ENCODE measurements around the gene LGALS8. TPM values are rescaled to one million over a fixed set of nuclear protein-coding genes. Genes with fewer than 3 reads are reported as not detected.

The LGALS8 gene
- total RNA-seq, 1 experiment from 2014 or later, result 30.7 TPM

DNA sequence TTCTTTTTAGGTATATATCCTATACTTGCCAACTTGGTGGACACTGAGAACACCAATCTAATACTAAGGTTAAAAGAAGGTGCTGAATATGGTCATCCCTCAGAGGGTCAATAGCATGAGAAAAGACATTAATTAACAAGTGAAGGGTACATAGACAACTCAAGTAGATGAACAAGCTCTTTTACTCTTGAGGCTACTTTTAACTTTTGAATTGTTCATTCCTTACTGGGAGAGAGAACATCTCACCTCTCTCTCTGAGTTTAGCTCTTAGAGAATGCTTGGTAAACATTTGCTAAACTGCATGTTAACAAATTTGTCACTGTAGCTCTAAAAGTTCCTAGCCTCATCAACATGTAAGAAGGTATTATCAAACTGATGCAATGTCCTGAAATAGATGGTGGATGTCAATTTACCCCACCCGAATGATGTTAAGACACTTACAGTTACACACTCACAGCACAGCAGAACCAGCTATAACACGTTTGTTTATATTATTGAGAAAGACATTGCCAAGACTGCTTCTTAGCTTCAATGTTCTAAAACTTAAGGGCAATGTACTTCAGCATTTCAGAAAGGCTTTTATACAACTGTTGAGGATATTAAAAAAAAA is 44.6 kb downstream of the LGALS8 start:
- TF ChIP-seq SIN3A (IDR thresholded peaks at IDR 0.05; ENCODE audit: low read depth) (no peak), YY1 (IDR thresholded peaks at IDR 0.05; ENCODE audit: extremely low read depth, insufficient replicate concordance, low read depth, low read length) (no peak), CEBPB (IDR thresholded peaks at IDR 0.05; ENCODE audit: low read depth) (peak; percentile 73; the same call in 1 of the 2 replicates), ZBTB33 (IDR thresholded peaks at IDR 0.05; ENCODE audit: extremely low read depth, insufficient replicate concordance, low read length) (no peak), EZH2phosphoT487 (IDR thresholded peaks at IDR 0.05; ENCODE audit: borderline replicate concordance) (no peak)
- TF ChIP-seq, protein P1, sequence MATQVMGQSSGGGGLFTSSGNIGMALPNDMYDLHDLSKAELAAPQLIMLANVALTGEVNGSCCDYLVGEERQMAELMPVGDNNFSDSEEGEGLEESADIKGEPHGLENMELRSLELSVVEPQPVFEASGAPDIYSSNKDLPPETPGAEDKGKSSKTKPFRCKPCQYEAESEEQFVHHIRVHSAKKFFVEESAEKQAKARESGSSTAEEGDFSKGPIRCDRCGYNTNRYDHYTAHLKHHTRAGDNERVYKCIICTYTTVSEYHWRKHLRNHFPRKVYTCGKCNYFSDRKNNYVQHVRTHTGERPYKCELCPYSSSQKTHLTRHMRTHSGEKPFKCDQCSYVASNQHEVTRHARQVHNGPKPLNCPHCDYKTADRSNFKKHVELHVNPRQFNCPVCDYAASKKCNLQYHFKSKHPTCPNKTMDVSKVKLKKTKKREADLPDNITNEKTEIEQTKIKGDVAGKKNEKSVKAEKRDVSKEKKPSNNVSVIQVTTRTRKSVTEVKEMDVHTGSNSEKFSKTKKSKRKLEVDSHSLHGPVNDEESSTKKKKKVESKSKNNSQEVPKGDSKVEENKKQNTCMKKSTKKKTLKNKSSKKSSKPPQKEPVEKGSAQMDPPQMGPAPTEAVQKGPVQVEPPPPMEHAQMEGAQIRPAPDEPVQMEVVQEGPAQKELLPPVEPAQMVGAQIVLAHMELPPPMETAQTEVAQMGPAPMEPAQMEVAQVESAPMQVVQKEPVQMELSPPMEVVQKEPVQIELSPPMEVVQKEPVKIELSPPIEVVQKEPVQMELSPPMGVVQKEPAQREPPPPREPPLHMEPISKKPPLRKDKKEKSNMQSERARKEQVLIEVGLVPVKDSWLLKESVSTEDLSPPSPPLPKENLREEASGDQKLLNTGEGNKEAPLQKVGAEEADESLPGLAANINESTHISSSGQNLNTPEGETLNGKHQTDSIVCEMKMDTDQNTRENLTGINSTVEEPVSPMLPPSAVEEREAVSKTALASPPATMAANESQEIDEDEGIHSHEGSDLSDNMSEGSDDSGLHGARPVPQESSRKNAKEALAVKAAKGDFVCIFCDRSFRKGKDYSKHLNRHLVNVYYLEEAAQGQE (IDR thresholded peaks at IDR 0.05; ENCODE audit: low read depth), result no peak
- TF ChIP-seq, protein P2, sequence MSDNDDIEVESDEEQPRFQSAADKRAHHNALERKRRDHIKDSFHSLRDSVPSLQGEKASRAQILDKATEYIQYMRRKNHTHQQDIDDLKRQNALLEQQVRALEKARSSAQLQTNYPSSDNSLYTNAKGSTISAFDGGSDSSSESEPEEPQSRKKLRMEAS (IDR thresholded peaks at IDR 0.05), result no peak
- TF ChIP-seq, protein P3, sequence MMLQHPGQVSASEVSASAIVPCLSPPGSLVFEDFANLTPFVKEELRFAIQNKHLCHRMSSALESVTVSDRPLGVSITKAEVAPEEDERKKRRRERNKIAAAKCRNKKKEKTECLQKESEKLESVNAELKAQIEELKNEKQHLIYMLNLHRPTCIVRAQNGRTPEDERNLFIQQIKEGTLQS (IDR thresholded peaks at IDR 0.05), result no peak
- no peak overlapping the region for H3K4me2 ChIP-seq (ENCODE audit: low read length)
- H3K9me2 ChIP-seq (ENCODE audit: insufficient read depth), result no peaks in the 10 kb centered on the region
- H3K4me1 ChIP-seq (ENCODE audit: control insufficient read depth in 1 of 2, insufficient read depth in 2 of 2, low read length in 2 of 2), result no peaks in the 10 kb centered on the region
- H3K27ac ChIP-seq (ENCODE audit: low read depth, low read length), result no peak overlapping the region
- no peak overlapping the region for H2AFZ ChIP-seq (ENCODE audit: low read depth, low read length, poor library complexity, severe bottlenecking)
- no peaks in the 10 kb centered on the region for H3K9me3 ChIP-seq (ENCODE audit: control insufficient read depth in 1 of 2, insufficient read depth in 1 of 2, low read depth in 1 of 2, low read length in 2 of 2)
- RAD21 ChIA-PET (ENCODE audit: low non-redundant PET in 1 of 2, low total read pairs in 2 of 2, uncharacterized antibody in 2 of 2, unreplicated experiment in 2 of 2), result no interaction called here
- no peak overlapping the region for H3K9ac ChIP-seq (ENCODE audit: low read length)
- peaks cover 47 to 74% of the 10 kb centered on the region in 2 experiments for H3K36me3 ChIP-seq (ENCODE audit: control insufficient read depth in 1 of 2, insufficient read depth in 2 of 2, low read length in 2 of 2)
- CTCF ChIA-PET, result no interaction called here
- no peaks in the 10 kb centered on the region for H3K79me2 ChIP-seq (ENCODE audit: insufficient read depth, low read length)
- no peaks in the 10 kb centered on the region for H3K27me3 ChIP-seq (ENCODE audit: insufficient read depth, low read length)
- no peak overlapping the region for H3K4me3 ChIP-seq (replicated peaks in 1 of 2; ENCODE audit: low read depth in 1 of 2, low read length in 2 of 2)
- 0 out of 2 replicates have a peak, but pooled peaks cover 4% of the 10 kb centered on the region for H4K20me1 ChIP-seq (ENCODE audit: insufficient read depth)
- intact Hi-C loops (cut with micrococcal nuclease), result no loop called here
- DNase-seq (ENCODE audit: low read depth, low spot score), result peak; percentile 8
- no peak for ATAC-seq
- POLR2A ChIA-PET, result interaction anchor here (1.0 kb wide), 1 partner anchor 41 kb away, joined by 3 read pairs; no protein-coding TSS in a partner anchor
- no TSS peak for BruUV-seq (replicated peaks)
